ENCODE results near the gene CCDC9.

- TF ChIP-seq RARB (CRISPR knock-in tag; IDR thresholded peaks at IDR 0.05) (no peak), CREB5 (CRISPR knock-in tag; IDR thresholded peaks at IDR 0.05; ENCODE audit: low read depth) (no peak), ESRRG (CRISPR knock-in tag; IDR thresholded peaks at IDR 0.05) (no peak), PPARA (CRISPR knock-in tag; IDR thresholded peaks at IDR 0.05; ENCODE audit: borderline replicate concordance) (no peak), ZNF70 (CRISPR knock-in tag; IDR thresholded peaks at IDR 0.05) (no peak), GLIS3 (CRISPR knock-in tag; IDR thresholded peaks at IDR 0.05) (no peak), ARNTL (CRISPR knock-in tag; IDR thresholded peaks at IDR 0.05; ENCODE audit: borderline replicate concordance, low read depth) (no peak), BACH2 (CRISPR knock-in tag; IDR thresholded peaks at IDR 0.05; ENCODE audit: borderline replicate concordance) (no peak), OSR1 (CRISPR knock-in tag; IDR thresholded peaks at IDR 0.05) (no peak)
- TF ChIP-seq, protein P1, sequence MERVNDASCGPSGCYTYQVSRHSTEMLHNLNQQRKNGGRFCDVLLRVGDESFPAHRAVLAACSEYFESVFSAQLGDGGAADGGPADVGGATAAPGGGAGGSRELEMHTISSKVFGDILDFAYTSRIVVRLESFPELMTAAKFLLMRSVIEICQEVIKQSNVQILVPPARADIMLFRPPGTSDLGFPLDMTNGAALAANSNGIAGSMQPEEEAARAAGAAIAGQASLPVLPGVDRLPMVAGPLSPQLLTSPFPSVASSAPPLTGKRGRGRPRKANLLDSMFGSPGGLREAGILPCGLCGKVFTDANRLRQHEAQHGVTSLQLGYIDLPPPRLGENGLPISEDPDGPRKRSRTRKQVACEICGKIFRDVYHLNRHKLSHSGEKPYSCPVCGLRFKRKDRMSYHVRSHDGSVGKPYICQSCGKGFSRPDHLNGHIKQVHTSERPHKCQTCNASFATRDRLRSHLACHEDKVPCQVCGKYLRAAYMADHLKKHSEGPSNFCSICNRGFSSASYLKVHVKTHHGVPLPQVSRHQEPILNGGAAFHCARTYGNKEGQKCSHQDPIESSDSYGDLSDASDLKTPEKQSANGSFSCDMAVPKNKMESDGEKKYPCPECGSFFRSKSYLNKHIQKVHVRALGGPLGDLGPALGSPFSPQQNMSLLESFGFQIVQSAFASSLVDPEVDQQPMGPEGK (CRISPR knock-in tag; IDR thresholded peaks at IDR 0.05; ENCODE audit: borderline replicate concordance), result no peak
Measured at GRCh38 chr19:47280183-47280797, 24.0 kb downstream of the CCDC9 start.

Data from SK-N-SH treated with all-trans-retinoic acid at 6 μM for 48 hours (cell line).